HG03378 (cell line): ENCODE results near the gene GRIN1.
"Not testable (repeated sequence)": the region's sequence is repeated elsewhere in the genome, so short reads cannot be mapped to it uniquely, and the experiment has no call there.

Source experiments
- ATAC-seq: cut with Tn5 transposase; IDR thresholded peaks from one replicate; pipeline ENCODE4 v1.9.1; 2021; ENCODE audit warnings: mild to moderate bottlenecking, moderate library complexity; ENCODE audit not compliant: unreplicated experiment

The GRIN1 gene

DNA sequence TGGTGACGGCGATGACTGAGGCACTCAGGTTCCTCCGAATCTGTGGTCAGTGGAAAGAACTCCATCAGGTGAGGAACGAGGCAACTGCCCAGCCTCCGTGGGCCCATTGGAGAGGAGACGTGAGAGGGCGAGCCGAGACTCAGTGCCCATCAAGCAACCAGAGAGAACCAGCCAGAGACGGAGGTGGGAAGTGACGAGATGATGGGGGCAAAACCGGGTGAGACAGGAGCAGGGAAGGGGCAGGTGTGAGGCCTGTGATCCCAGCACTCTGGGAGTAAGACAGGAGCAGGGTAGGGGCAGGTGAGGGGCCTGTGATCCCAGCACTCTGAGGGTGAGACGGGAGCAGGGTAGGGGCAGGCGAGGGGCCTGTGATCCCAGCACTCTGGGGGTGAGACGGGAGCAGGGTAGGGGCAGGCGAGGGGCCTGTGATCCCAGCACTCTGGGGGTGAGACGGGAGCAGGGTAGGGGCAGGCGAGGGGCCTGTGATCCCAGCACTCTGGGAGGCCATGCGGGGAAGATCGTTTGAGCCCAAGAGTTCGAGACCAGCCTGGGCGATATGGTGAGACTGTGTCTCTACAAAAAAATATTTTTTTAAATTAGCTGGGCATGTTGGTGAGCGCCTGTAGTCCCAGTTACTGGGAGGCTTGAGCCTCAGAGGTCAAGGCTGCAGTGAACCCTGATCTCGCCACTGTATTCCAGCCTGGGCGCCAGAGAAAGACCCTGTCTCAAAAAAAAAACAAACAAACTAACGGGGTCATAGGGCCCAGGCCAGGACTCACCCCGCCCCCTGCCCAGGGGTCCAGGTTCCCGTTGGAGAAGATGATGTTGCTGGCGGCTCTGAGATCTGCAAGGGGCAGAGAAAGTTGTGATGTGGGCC, 27.8 kb upstream of the GRIN1 start:
- no peak for ATAC-seq

DNA sequence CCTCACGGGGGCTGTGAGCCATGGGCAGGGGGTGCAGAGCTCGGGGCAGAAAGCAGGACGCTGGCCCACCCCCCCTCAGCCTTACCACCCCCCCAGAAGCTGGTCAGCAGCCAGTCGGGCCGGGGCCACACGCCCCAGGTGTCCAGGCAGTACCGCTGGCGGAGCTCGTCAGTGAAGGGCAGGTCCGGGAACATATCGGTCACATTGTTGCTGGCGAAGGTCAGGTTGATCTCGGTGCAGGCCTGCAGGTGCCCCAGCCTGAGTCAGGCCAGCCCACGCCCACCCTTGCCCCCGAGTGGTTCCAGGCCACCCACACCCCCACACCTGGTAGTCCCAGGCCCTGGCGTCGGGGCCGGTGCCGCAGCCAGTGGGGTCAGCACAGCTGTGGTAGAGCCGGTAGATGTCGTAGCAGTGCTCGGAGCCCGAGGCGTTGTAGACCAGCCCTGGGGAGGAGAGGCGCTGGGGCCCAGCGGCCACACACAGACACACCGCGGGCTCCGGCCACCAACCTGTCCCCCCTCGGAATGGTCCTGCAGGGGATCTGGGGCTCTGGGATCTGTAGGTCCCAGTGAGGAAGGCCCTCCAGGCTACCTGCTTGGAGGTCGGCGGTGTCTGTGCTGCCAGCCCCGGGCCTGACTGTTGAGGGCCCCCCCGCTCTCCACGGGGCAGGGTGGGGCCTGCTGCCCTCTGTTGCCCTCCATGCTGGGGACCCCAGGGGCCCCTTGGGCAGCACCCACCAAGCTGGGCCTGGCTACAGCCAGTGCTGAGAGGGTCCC, 27.0 kb upstream of the GRIN1 start:
- no peak for ATAC-seq

DNA sequence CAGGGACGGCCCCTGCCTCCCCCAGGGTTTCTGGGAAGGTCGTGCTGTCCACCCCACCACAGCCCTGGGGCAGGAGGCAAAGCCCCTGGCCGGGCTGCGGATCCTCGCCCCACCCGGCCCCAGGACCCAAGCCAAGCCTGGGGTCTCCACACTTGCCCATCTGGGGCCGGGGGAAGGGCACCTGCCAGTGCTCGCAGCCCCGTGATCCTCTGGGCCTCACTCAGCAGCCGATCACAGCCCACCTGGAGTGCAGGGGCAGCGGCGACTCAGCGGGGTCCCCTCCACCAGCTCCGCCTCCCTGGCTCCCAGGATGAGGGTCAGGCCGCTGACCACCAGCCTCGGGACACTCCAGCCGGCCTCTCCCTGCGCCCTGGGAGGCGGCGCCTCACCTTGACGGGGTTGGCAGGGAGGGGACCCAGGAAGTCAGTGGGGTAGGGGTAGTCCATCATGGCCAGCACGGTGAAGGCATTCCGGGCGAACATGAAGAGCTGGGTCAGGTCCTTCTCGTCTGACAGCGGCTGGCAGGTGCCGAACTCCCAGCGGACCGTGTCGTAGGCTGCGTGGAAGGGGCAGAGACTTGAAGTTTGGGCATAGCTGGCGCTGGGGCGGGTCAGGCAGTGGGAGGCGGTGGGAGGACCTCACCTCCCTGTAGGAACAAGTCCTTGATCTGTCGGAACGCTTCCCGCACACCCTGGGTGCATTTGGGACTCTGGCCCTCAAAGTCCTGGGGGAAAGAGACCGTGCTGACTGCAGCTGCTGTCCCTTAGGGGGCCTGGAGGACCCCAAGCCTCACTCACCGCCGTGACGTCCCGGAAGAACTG, 26.2 kb upstream of the GRIN1 start:
- ATAC-seq: no peak

DNA sequence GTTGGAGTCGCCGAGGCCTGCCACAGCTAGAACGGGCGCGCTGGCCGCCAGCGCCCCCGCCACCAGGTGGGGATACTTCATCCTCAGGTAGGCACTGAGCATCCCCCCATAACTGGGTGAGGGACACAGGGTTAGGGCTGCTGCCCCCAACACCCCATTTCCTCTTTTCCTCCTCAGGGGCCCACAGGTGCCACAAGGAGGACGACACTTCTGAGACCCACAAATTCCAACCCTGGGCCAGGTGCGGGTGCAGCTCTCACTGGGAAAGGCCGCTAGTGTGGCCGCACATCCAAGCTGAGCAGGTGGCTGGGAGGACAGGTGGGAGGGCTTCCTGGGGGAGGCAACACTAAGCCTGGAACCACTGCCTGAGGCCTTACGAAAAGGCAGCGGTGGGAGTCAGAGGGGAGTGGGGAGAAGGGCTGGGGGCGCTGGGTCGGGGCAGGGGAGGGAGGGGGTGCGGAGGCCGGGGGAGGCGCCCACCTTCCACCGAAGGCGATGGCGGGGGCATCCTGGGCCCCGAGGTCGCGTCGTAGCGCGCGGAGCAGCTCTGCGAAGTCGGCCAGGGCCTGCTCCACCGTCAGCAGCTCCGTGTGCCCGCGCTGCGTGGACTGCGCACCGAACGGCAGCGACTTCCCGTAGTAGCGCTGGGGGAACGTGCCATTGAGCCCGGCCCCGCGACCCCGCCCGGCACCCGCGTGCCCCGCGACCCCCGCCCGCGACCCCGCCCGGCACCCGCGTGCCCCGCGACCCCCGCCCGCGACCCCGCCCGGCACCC, 25.4 kb upstream of the GRIN1 start:
- ATAC-seq: no peak

DNA sequence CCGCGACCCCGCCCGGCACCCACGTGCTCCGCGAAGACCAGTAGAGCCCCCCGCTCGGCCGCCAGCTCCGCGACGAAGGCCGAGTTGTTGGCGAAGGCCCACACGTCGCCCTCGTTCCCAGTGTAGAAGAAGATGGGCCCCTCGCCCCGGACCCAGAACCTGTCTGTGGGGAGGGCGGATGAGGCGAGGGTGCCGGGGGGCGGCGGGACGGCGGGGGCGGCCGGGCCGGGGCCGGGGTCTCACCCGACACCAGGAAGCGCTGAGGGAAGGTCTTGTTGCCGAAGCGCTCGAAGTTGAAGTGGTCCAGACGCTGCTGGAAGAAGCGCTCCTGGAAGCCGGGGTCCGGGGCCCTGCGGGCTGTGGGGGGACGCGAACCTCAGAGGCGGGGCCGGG, 24.7 kb upstream of the GRIN1 start:
- ATAC-seq: no peak

DNA sequence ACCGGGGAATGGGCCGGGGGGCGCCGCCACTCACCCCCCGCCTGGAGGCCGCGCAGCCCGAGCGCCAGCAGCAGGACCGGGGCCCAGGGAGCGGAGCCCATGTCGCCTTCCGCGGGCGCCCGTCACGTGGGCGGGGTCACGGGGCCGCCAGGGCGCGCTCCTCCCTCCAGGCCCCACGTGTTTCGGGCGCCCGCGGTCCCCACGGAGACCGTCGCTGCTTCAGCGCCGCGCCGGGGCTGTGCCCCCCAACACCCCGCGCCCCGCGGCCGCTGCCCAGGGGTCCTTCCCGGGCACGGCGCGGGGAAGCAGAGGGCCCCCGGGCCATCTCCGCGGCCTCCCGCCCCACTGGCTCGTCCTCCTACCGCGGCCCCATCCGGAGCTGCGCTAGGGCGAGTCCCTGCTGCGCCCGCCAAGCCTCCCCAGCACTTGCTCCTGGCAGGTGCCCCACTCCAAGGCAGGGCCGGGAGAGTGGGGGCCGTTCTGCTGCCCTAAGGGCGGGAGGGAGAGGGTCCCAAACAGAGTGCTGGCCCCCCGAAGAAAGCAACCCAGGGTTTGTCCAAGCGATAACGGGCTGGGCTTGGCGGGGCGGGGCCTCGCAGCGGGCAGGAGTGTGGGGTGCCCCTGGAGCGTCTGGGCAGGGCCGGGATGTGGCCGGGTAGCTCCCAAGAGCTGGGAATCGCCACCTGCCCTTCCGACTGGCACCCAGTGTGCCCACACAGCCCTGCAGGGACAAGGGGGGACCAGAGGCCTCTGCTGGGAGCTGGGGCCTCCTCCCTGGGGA, 24.2 kb upstream of the GRIN1 start, which contains the start of gene DPP7:
Gene DPP7, minus strand, starts transcription at position 121 of the 781 bp plus-strand sequence. Its CDS starts 20 bp downstream, at position 101.
- no peak for ATAC-seq

DNA sequence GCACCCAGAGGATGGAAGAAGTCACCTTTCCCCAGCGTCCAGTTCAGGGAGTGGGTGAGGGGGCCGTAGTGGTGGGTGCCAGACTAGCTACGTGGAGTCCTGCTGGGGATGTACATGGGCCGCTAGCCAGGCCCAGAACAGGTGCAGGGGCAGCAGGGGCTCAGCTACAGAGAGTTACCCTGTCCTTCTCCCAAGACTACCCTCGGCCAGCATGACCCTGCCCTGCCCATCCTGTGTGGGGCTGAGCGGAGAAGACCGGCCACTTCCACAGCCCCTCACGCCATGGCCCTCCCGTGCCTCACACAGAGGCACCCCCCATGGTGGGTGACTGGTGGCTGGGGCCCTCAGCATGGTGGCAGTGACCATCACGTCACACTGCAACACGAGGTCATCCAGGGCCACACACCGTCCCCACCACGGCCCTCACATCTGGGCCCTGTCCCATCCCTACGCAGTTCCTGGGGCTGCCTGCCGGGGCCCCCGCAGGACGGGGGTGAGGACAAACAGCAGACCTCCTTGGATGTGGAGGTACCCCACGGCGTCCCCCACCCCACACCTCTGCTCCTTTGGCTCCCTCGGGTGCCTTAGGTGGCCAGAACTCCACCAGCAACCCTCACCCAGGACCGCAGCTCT, 23.4 kb upstream of the GRIN1 start:
- ATAC-seq: no peak

DNA sequence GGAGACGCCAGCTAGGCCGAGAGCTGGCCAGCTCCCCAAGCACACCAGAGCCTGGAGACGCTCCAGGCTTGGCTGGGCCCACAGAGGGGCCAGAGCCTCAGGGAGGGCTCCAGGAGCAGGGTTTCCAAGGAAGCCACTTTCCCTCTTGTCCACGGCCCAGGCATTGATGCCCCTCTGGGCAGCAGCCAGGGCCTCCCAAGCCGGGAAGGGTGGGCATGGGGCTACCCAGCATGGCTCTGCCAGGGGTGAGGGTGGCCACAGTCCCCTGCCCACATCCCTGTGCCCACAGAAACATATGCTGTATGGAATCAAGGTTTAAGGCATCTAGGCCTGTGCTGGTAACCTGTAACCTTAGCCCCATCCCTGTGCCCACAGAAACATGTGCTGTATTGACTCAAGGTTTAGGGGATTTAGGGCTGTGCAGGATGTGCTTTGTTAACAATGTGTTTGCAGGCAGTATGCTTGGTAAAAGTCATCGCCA, 22.9 kb upstream of the GRIN1 start:
- no peak for ATAC-seq

DNA sequence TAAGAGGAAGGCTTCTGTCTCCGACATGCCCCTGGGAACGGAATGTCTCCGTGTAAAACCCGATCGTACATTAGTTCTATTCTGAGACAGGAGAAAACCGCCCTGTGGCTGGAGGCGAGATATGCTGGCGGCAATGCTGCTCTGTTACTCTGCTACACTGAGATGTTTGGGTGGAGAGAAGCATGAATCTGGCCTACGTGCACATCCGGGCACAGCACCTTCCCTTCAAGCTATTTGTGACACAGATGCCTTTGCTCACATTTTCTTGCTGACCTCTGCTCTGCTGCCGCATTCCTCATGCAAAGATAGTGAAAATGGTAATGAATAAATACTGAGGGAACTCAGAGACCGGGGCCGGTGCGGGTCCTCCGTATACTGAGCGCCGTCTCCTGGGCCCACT, 22.2 kb upstream of the GRIN1 start:
- no peak for ATAC-seq

DNA sequence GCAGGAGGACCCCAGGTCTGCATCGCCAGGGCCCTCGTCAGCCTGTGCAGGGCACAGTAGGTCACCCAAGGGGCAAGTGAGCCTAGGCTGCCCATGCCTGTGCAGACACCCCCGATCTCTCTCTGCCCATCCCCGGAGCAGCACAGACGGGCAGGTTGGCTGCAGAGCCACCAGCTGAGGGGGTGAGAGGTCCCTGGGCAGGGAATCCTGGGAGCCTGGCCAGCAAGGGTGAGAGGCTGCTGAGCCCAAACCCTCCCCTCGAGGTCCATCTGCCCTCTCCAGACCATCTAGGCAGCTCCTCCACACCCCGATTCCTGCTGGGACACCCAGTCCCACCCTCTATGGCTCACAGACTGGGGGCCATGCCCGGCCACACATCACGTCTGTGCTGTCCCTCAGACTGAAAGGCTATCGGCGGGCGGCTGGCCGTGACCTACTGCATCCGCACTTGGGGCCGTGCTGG, 21.7 kb upstream of the GRIN1 start:
- no peak for ATAC-seq

DNA sequence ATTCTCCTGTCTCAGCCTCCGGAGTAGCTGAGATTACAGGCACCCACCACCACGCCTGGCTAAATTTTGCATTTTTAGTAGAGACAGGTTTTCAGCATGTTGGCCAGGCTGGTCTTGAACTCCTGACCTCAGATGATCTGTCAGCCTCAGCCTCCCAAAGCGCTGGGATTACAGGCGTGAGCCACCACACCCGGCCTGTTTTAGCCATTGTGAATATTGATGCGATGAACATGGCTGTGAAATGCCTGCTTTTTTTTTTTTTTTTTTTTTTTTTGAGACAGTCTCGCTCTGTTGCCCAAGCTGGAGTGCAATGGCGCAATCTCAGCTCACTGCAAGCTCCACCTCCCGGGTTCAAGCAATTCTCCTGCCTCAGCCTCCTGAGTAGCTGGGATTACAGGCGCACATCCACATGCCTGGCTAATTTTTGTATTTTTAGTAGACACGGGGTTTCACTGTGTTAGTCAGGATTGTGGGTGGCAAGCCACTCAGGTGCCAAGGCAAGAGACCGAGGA, 20.8 kb upstream of the GRIN1 start:
- not testable (repeated sequence) for ATAC-seq

DNA sequence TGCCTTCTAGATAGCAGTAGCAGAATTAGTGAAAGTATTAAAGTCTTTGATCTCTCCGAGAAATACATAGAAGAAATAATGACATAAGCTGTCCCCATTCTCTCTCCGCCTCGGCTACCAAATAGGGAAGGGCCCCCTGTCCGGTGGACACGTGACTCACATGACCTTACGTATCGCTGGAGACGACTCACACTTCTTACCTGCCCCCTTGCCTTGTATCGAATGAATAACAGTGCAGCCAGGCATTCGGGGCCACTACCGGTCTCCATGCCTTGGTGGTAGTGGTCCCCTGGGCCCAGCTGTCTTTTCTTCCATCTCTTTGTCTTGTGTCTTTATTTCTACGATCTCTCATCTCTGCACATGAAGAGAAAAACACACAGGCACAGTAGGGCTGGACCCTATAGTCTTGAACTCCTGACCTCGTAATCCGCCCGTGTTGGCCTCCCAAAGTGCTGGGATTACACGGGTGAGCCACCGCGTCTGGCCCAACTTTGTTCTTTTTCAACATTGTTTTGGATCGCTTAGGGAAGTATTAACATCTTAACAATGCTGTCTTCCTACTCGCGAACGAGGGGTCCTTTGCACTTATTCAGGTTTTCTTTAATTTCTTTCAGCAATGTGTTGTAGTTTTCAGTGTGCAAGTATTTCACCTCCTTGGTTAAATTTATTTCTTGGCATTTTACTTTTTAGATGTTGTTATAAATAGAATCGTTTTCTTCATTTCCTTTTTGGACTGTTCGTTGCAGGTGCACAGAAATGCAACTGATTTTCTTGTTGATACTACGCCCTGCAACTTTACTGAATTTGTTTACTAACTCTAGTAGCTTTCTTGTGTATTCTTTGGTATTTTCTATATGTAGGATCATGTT, 16.8 kb upstream of the GRIN1 start:
- not testable (repeated sequence) for ATAC-seq

DNA sequence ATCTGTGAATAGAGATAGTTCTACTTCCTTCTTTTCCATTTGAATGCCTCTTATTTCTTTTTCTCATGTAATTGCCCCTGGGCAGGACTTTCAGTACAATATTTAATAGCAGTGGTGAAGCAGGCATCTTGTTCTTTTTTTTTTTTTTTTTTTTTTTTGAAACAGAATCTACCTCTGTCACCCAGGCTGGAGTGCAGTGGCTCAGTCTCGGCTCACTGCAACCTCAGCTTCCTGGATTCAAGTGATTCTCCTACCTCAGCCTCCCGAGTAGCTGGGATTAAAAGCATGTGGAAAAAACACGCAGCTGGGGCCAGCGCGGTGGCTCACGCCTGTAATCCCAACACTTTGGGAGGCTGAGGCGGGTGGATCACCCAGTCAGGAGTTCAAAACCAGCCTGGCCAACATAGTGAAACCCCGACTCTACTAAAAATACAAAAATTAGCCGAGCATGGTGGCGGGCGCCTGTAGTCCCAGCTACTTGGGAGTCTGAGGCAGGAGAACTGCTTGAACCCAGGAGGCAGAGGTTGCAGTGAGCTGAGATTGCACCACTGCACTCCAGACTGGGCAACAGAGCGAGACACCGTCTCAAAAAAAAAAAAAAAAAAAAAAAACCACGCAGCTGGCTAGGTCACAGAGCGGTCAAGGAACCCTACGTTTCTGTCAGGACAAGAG, 16.0 kb upstream of the GRIN1 start:
- ATAC-seq: not testable (repeated sequence)

DNA sequence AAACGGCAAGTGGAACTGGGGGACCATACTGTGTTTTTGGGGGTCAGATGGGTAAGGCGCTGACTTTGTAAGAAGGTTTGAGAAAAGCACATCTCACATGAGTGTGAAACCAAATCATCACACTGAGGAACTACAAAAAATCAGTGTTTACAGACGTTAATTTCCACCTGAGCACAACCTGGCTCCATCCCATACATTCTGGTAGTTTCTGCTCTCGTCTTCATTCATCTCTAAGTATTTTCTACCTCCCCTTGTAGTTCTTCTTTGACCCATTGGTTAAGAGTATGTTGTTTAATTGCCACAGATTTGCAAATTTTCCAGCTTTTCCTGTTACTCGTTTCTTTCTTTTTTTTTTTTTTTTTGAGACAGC, 15.5 kb upstream of the GRIN1 start:
- ATAC-seq: no peak

DNA sequence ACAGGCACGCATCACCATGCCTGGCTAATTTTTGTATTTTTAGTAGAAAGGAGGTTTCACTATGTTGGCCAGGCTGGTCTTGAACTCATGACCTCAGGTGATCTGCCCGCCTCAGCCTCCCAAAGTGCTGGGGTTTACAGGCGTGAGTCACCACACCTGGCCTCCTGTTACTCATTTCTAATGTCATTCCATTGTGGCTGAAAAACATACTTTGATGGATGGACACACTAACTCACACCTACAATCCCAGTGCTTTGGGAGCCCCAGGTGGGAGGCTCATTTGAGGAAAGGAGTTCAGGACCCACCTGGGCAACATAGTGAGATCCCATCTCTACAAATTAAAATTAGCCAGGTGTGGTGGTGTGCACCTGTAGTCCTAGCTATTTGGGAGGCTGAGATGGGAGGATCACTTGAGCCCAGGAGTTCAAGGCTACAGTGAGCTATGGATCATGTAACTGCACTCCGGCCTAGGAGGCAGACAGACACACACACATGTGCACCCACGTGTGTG, 14.9 kb upstream of the GRIN1 start:
- not testable (repeated sequence) for ATAC-seq

DNA sequence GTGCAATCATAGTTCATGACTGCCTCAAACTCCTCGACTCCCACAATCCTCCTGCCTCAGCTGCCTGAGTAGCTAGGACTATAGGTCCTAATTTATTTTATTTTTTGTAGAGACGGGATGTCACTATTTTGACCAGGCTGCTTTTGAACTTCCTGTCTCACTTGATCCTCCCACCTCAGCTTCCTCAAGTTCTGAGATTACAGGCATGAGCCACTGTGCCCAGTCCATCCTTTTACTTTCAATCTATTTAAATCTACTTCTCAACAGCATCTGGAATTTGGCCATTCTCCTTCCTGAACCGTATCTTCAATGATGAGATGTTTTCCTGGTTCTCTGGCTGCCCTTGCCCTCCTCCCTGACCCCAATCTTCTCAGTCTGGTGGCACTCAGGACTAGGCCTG, 12.2 kb upstream of the GRIN1 start:
- no peak for ATAC-seq
